ENCODE data around the gene SLC26A6.

SLC26A6 gene

DNA sequence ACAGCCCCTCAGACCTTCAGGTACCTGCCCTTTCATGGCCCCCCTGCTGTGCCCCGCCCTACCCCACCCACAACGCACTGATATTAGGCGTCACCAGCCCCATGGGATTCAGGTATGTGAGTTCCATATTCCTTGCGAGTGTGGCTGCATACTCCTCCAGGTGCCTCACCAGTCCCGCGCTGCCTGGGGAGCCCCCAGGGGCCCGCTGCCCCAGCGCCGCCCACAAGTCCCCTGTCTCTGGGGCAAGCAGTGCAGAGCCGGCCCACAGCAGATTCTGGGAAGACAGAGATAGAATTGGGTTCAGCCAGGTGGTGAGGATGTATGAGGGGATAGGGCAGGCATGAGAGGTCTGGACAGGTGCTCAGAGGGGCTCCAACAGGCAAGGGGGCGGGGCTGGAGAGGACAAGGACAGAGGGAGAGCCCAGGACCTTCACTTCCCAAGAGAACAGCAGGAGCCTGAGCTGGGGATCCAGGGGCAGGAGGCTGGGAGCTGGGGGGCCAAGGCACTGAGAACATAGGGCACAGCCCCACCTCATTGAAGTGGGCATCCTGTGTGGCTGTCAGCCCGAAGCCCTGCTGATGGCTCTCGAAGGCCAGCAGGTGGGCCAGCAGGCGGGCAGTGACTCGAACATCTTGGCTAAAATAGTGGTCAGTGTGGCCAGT lies 13.1 kb upstream of the SLC26A6 start:
- no peak for TF ChIP-seq TCF4 (CRISPR knock-in tag; IDR thresholded peaks at IDR 0.05; ENCODE audit: borderline replicate concordance)
- no peak for TF ChIP-seq CSDC2 (CRISPR knock-in tag; IDR thresholded peaks at IDR 0.05)
- TF ChIP-seq PPARA (CRISPR knock-in tag; IDR thresholded peaks at IDR 0.05; ENCODE audit: borderline replicate concordance): no peak
- no peak for ATAC-seq

- ATAC-seq: no peak
- no peak for TF ChIP-seq OSR1 (CRISPR knock-in tag; IDR thresholded peaks at IDR 0.05)
- no peak for TF ChIP-seq CSDC2 (CRISPR knock-in tag; IDR thresholded peaks at IDR 0.05)
- TF ChIP-seq TCF4 (CRISPR knock-in tag; IDR thresholded peaks at IDR 0.05; ENCODE audit: borderline replicate concordance): no peak
- TF ChIP-seq ZNF8 (CRISPR knock-in tag; IDR thresholded peaks at IDR 0.05): no peak
- no peak for TF ChIP-seq GLIS3 (CRISPR knock-in tag; IDR thresholded peaks at IDR 0.05)
- no peak for TF ChIP-seq ZNF565 (CRISPR knock-in tag; conservative IDR thresholded peaks at IDR 0.05; ENCODE audit: low read depth)
- TF ChIP-seq ARNTL (CRISPR knock-in tag; IDR thresholded peaks at IDR 0.05; ENCODE audit: borderline replicate concordance, low read depth): no peak
- TF ChIP-seq TSHZ2 (CRISPR knock-in tag; IDR thresholded peaks at IDR 0.05): no peak
- TF ChIP-seq TOX (CRISPR knock-in tag; IDR thresholded peaks at IDR 0.05; ENCODE audit: borderline replicate concordance): no peak
- TF ChIP-seq BACH2 (CRISPR knock-in tag; IDR thresholded peaks at IDR 0.05; ENCODE audit: borderline replicate concordance): no peak
- no peak for TF ChIP-seq ISL1 (CRISPR knock-in tag; IDR thresholded peaks at IDR 0.05)
- TF ChIP-seq PPARA (CRISPR knock-in tag; IDR thresholded peaks at IDR 0.05; ENCODE audit: borderline replicate concordance): no peak
- TF ChIP-seq SNAI2 (CRISPR knock-in tag; IDR thresholded peaks at IDR 0.05): no peak
- no peak for TF ChIP-seq ZFP3 (CRISPR knock-in tag; IDR thresholded peaks at IDR 0.05)
- TF ChIP-seq ZNF70 (CRISPR knock-in tag; IDR thresholded peaks at IDR 0.05): no peak
- no peak for TF ChIP-seq ZC3H10 (CRISPR knock-in tag; IDR thresholded peaks at IDR 0.05)
Measured at GRCh38 chr3:48647714-48648113, 12.5 kb upstream of the SLC26A6 start.

DNA sequence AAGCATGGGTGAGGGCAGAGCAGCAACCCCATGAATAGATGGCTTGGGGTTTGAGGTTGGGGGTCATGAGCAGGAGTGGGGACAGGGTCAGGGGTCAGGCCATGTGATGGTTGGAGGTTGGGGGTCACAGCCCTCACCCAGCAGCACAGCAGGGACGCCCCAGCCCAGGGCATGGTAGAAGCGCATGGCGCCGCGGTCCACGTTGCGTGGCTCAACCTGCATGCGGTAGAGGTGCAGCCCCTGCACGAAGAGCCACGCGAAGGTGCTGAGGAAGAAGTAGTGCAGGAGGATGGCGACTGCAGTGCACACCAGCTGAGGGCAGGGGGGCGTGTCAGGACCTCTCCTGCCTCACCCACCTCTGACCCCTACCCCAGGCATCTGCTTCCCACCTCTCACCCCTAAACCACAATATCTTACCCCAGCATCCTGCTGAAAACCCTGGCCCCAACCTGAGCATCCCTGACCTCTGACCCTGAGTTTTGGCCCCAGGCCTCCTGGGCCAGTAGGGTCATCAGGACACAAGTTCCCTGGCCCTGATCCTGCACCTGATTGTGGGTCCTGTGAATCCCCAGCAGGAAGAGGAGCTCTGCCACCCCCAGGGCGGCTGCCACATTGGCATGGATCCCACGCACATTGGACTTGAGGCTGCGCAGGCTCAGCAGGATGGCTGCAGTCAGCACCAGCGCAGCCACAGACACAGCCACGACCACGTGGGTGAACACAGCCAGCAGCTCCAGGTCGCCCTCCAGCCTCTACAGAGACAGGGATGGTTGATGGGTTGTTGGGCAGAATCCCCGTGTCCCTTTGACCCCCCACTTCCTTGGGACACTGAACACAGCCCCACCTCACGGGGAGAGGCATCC lies 9.9 kb upstream of the SLC26A6 start:
- no peak for ATAC-seq
- TF ChIP-seq PPARA (CRISPR knock-in tag; IDR thresholded peaks at IDR 0.05; ENCODE audit: borderline replicate concordance): no peak
- TF ChIP-seq CSRNP3 (CRISPR knock-in tag; IDR thresholded peaks at IDR 0.05): no peak
- no peak for TF ChIP-seq ZNF70 (CRISPR knock-in tag; IDR thresholded peaks at IDR 0.05)
- TF ChIP-seq GLIS3 (CRISPR knock-in tag; IDR thresholded peaks at IDR 0.05): no peak
- TF ChIP-seq ZFP30 (CRISPR knock-in tag; IDR thresholded peaks at IDR 0.05): no peak
- TF ChIP-seq CSDC2 (CRISPR knock-in tag; IDR thresholded peaks at IDR 0.05): no peak
- TF ChIP-seq ZC3H10 (CRISPR knock-in tag; IDR thresholded peaks at IDR 0.05): no peak
- no peak for TF ChIP-seq ESRRG (CRISPR knock-in tag; IDR thresholded peaks at IDR 0.05)
- TF ChIP-seq ZFP3 (CRISPR knock-in tag; IDR thresholded peaks at IDR 0.05): no peak
- no peak for TF ChIP-seq POU6F1 (CRISPR knock-in tag; IDR thresholded peaks at IDR 0.05; ENCODE audit: borderline replicate concordance, low read depth)
- TF ChIP-seq, protein P1, sequence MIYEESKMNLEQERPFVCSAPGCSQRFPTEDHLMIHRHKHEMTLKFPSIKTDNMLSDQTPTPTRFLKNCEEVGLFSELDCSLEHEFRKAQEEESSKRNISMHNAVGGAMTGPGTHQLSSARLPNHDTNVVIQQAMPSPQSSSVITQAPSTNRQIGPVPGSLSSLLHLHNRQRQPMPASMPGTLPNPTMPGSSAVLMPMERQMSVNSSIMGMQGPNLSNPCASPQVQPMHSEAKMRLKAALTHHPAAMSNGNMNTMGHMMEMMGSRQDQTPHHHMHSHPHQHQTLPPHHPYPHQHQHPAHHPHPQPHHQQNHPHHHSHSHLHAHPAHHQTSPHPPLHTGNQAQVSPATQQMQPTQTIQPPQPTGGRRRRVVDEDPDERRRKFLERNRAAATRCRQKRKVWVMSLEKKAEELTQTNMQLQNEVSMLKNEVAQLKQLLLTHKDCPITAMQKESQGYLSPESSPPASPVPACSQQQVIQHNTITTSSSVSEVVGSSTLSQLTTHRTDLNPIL (CRISPR knock-in tag; IDR thresholded peaks at IDR 0.05; ENCODE audit: low read depth): no peak
- TF ChIP-seq TCF4 (CRISPR knock-in tag; IDR thresholded peaks at IDR 0.05; ENCODE audit: borderline replicate concordance): no peak
- TF ChIP-seq ZNF8 (CRISPR knock-in tag; IDR thresholded peaks at IDR 0.05): no peak
- TF ChIP-seq SNAI2 (CRISPR knock-in tag; IDR thresholded peaks at IDR 0.05): no peak
- no peak for TF ChIP-seq RARB (CRISPR knock-in tag; IDR thresholded peaks at IDR 0.05)
- TF ChIP-seq TSHZ2 (CRISPR knock-in tag; IDR thresholded peaks at IDR 0.05): no peak
- no peak for TF ChIP-seq ARNTL (CRISPR knock-in tag; IDR thresholded peaks at IDR 0.05; ENCODE audit: borderline replicate concordance, low read depth)
- no peak for TF ChIP-seq ISL1 (CRISPR knock-in tag; IDR thresholded peaks at IDR 0.05)
- no peak for TF ChIP-seq TOX (CRISPR knock-in tag; IDR thresholded peaks at IDR 0.05; ENCODE audit: borderline replicate concordance)
